NT2/D1 (cell line): ENCODE results near the gene ABHD6.

Experiments
- YY1 ChIP-seq: IDR thresholded peaks from 2 replicates; pipeline ENCODE4 v1.6.1; 2011; ENCODE audit not compliant: insufficient read length, insufficient read depth
- ZNF274 ChIP-seq: IDR thresholded peaks from 2 replicates; pipeline ENCODE4 v1.6.1; 2011; ENCODE audit warnings: mild to moderate bottlenecking, low read depth, low read length

- TF ChIP-seq YY1 (no peak), ZNF274 (no peak)
Measured at GRCh38 chr3:58326267-58326900, 88.8 kb downstream of the ABHD6 start.
